HEK293 (cell line): ENCODE results near the gene PDHB.

Experiments
- CTCF ChIA-PET: fragments of 350-600 bp; formaldehyde crosslinking; extraction: SDS; loops from one replicate; lab custom pipeline; 2021; ENCODE audit warnings: antibody characterized with exemption; lab: Yijun Ruan, JAX
- POLR2A ChIA-PET: fragments of 300-600 bp; formaldehyde crosslinking; extraction: SDS; loops from one replicate; lab custom pipeline; 2020; ENCODE audit warnings: antibody characterized with exemption, inconsistent platforms; lab: Yijun Ruan, JAX
- H3K27ac ChIP-seq: fragments of 200-500 bp; sonication (Bioruptor generic); 2 replicates; pipeline ENCODE4 v1.5.1; 2014; ENCODE audit warnings: low read depth, low read length, control low read depth, inconsistent platforms; ENCODE audit errors: extremely low read depth
- H3K36me3 ChIP-seq, 2 experiments: fragments of 200-500 bp in 1 of 2; sonication (Bioruptor generic) in 1 of 2; 1 replicate in 1 of 2; 2 replicates in 1 of 2; pipeline ENCODE4 v1.5.1; 2014 to 2017; ENCODE audit warnings: inconsistent platforms in 2 of 2, low read length in 2 of 2; ENCODE audit not compliant: control insufficient read depth in 2 of 2, insufficient read depth in 1 of 2
- H3K4me1 ChIP-seq: fragments of 200-500 bp; sonication (Bioruptor generic); 2 replicates; pipeline ENCODE4 v1.5.1; 2014; ENCODE audit warnings: mild to moderate bottlenecking, low read length, inconsistent platforms; ENCODE audit not compliant: control insufficient read depth, insufficient read depth
- H3K4me3 ChIP-seq: 2 replicates; pipeline ENCODE4 v1.5.1; 2011; ENCODE audit warnings: low read depth, mild to moderate bottlenecking, control low read depth, low read length, moderate library complexity
- H3K9me3 ChIP-seq: fragments of 200-500 bp; sonication (Bioruptor generic); 2 replicates; pipeline ENCODE4 v1.5.1; 2014; ENCODE audit warnings: low read depth, low read length, inconsistent platforms; ENCODE audit not compliant: control insufficient read depth, insufficient read depth
- ATF2 ChIP-seq: fragments of 450-650 bp; formaldehyde crosslinking; IDR thresholded peaks from 2 replicates; pipeline ENCODE4 v1.5.1; 2016; ENCODE audit warnings: missing biosample characterization, missing genetic modification characterization, low read depth
- BCL11A ChIP-seq: fragments of 450-650 bp; formaldehyde crosslinking; IDR thresholded peaks from 2 replicates; pipeline ENCODE4 v1.5.1; 2016; ENCODE audit warnings: low read depth, missing biosample characterization, missing genetic modification characterization
- BCL11B ChIP-seq: fragments of 450-650 bp; formaldehyde crosslinking; IDR thresholded peaks from 2 replicates; pipeline ENCODE4 v1.5.1; 2016; ENCODE audit warnings: low read depth, missing biosample characterization, missing genetic modification characterization
- MEIS1 ChIP-seq: sonication (generic); formaldehyde crosslinking; IDR thresholded peaks from 2 replicates; pipeline ENCODE4 v1.8.1; 2022; ENCODE audit warnings: missing genetic modification reagents, mild to moderate bottlenecking, borderline replicate concordance
- MZF1 ChIP-seq: fragments of 450-650 bp; formaldehyde crosslinking; IDR thresholded peaks from 2 replicates; pipeline ENCODE4 v1.5.1; 2017; ENCODE audit warnings: missing biosample characterization, missing genetic modification characterization, borderline replicate concordance
- OVOL3 ChIP-seq: fragments of 450-650 bp; formaldehyde crosslinking; IDR thresholded peaks from 2 replicates; pipeline ENCODE4 v1.5.1; 2016; ENCODE audit warnings: missing biosample characterization, missing genetic modification characterization
- ZBTB21 ChIP-seq: fragments of 450-650 bp; formaldehyde crosslinking; IDR thresholded peaks from 2 replicates; pipeline ENCODE4 v1.5.1; 2017; ENCODE audit warnings: missing biosample characterization, missing genetic modification characterization
- ZNF121 ChIP-seq: fragments of 450-650 bp; formaldehyde crosslinking; IDR thresholded peaks from 2 replicates; pipeline ENCODE4 v1.5.1; 2016; ENCODE audit warnings: missing biosample characterization, missing genetic modification characterization
- ZNF138 ChIP-seq: fragments of 450-650 bp; formaldehyde crosslinking; IDR thresholded peaks from 2 replicates; pipeline ENCODE4 v1.5.1; 2016; ENCODE audit warnings: missing biosample characterization, missing genetic modification characterization, borderline replicate concordance
- ZNF146 ChIP-seq: fragments of 450-650 bp; formaldehyde crosslinking; IDR thresholded peaks from 2 replicates; pipeline ENCODE4 v1.5.1; 2016; ENCODE audit warnings: missing biosample characterization, missing genetic modification characterization
- ZNF174 ChIP-seq: fragments of 450-650 bp; formaldehyde crosslinking; IDR thresholded peaks from 2 replicates; pipeline ENCODE4 v1.5.0; 2017; ENCODE audit warnings: missing biosample characterization, mild to moderate bottlenecking, missing genetic modification characterization
- ZNF175 ChIP-seq: fragments of 450-650 bp; formaldehyde crosslinking; IDR thresholded peaks from 2 replicates; pipeline ENCODE4 v1.5.1; 2016; ENCODE audit warnings: missing biosample characterization, missing genetic modification characterization
- ZNF24 ChIP-seq: fragments of 450-650 bp; formaldehyde crosslinking; IDR thresholded peaks from 2 replicates; pipeline ENCODE4 v1.5.1; 2016; ENCODE audit warnings: missing biosample characterization, missing genetic modification characterization
- ZNF274 ChIP-seq, 2 experiments: fragments of 200-500 bp in 1 of 2; fragments of 450-650 bp in 1 of 2; sonication (Bioruptor generic) in 1 of 2; formaldehyde crosslinking in 1 of 2; IDR thresholded peaks; 2 replicates each; pipeline versions ENCODE4 v1.5.1 to v1.6.1; 2014 to 2016; ENCODE audit warnings: borderline replicate concordance in 1 of 2, inconsistent platforms in 1 of 2, low read length in 1 of 2, missing biosample characterization in 1 of 2, missing genetic modification characterization in 1 of 2
- ZNF292 ChIP-seq: fragments of 450-650 bp; formaldehyde crosslinking; IDR thresholded peaks from 2 replicates; pipeline ENCODE4 v1.5.1; 2016; ENCODE audit warnings: low read depth, missing biosample characterization, missing genetic modification characterization, borderline replicate concordance
- ZNF423 ChIP-seq: fragments of 450-650 bp; formaldehyde crosslinking; IDR thresholded peaks from 2 replicates; pipeline ENCODE4 v1.5.1; 2016; ENCODE audit warnings: missing biosample characterization, missing genetic modification characterization
- ZNF501 ChIP-seq: fragments of 450-650 bp; formaldehyde crosslinking; IDR thresholded peaks from 2 replicates; pipeline ENCODE4 v1.5.1; 2016; ENCODE audit warnings: missing biosample characterization, missing genetic modification characterization
- ZNF518A ChIP-seq: fragments of 450-650 bp; formaldehyde crosslinking; conservative IDR thresholded peaks from 2 replicates; pipeline ENCODE4 v1.5.1; 2016; ENCODE audit warnings: low read depth, missing biosample characterization, missing genetic modification characterization
- ZNF580 ChIP-seq: fragments of 450-650 bp; formaldehyde crosslinking; IDR thresholded peaks from 2 replicates; pipeline ENCODE4 v1.5.1; 2016; ENCODE audit warnings: missing biosample characterization, missing genetic modification characterization
- ZNF670 ChIP-seq: fragments of 450-650 bp; formaldehyde crosslinking; IDR thresholded peaks from 2 replicates; pipeline ENCODE4 v1.5.1; 2016; ENCODE audit warnings: missing biosample characterization, missing genetic modification characterization, low read depth
- TF ChIP-seq, protein P1 (sequence below): fragments of 450-650 bp; formaldehyde crosslinking; IDR thresholded peaks from 2 replicates; pipeline ENCODE4; 2016; ENCODE audit warnings: missing biosample characterization, missing genetic modification characterization
- TF ChIP-seq, protein P2 (sequence below): fragments of 450-650 bp; formaldehyde crosslinking; IDR thresholded peaks from 2 replicates; pipeline ENCODE4 v1.5.1; 2016; ENCODE audit warnings: missing biosample characterization, missing genetic modification characterization
- TF ChIP-seq, protein P3 (sequence below): fragments of 450-650 bp; formaldehyde crosslinking; IDR thresholded peaks from 2 replicates; pipeline ENCODE4 v1.5.1; 2016; ENCODE audit warnings: missing biosample characterization, missing genetic modification characterization

The PDHB gene

DNA sequence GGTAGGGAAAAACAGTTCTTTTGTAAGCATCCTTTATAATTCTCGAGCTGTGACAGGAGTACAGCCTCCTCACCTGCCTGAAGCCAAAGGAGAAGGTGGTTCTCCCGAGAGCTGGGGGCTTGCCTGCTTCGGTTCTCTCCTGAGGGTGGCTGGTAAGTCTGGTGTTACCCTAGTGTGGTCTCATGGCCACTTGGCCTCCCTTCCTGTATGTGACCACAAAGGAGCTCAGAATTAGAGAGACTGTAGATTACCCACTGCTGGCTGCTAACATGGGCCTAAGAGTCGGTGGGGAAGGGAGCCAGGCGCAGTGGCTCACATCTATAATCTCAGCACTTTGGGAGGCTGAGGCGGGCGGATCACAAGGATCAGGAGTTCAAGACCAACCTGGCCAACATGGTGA is 12.6 kb downstream of the PDHB start:
- H3K36me3 ChIP-seq: peaks cover 4 to 69% of the 10 kb centered on the region in 2 experiments; a peak in 2 of 3 replicates
- CTCF ChIA-PET: interaction anchor here (0.6 to 0.7 kb wide), 4 partner anchors 9 to 201 kb away, joined by 3 read pairs; no protein-coding TSS in a partner anchor
- TF ChIP-seq ZNF518A (no peak), BCL11A (no peak), ZNF501 (tag by site-specific recombination) (no peak), ZNF423 (tag by site-specific recombination) (no peak), MEIS1 (no peak), BCL11B (tag by site-specific recombination) (no peak), OVOL3 (no peak), ZNF24 (tag by site-specific recombination) (no peak), ZNF274 (IDR thresholded peaks at IDR 0.05; ENCODE audit: low read length) (no peak), ZNF274 (tag by site-specific recombination; IDR thresholded peaks at IDR 0.05; ENCODE audit: borderline replicate concordance) (no peak), ZNF146 (tag by site-specific recombination) (no peak), ZNF138 (tag by site-specific recombination) (no peak)
- TF ChIP-seq, protein P1, sequence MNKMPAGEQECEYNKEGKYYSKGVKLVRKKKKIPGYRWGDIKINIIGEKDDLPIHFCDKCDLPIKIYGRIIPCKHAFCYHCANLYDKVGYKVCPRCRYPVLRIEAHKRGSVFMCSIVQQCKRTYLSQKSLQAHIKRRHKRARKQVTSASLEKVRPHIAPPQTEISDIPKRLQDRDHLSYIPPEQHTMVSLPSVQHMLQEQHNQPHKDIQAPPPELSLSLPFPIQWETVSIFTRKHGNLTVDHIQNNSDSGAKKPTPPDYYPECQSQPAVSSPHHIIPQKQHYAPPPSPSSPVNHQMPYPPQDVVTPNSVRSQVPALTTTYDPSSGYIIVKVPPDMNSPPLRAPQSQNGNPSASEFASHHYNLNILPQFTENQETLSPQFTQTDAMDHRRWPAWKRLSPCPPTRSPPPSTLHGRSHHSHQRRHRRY: no peak
- TF ChIP-seq, protein P2, sequence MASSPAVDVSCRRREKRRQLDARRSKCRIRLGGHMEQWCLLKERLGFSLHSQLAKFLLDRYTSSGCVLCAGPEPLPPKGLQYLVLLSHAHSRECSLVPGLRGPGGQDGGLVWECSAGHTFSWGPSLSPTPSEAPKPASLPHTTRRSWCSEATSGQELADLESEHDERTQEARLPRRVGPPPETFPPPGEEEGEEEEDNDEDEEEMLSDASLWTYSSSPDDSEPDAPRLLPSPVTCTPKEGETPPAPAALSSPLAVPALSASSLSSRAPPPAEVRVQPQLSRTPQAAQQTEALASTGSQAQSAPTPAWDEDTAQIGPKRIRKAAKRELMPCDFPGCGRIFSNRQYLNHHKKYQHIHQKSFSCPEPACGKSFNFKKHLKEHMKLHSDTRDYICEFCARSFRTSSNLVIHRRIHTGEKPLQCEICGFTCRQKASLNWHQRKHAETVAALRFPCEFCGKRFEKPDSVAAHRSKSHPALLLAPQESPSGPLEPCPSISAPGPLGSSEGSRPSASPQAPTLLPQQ (tag by site-specific recombination): no peak
- H3K4me3 ChIP-seq: no peak overlapping the region
- H3K4me1 ChIP-seq: no peaks in the 10 kb centered on the region
- no peaks in the 10 kb centered on the region for H3K9me3 ChIP-seq
- POLR2A ChIA-PET: interaction anchor here (0.5 kb wide), 1 partner anchor 338 kb away, joined by 3 read pairs; no protein-coding TSS in a partner anchor
- no peak overlapping the region for H3K27ac ChIP-seq

DNA sequence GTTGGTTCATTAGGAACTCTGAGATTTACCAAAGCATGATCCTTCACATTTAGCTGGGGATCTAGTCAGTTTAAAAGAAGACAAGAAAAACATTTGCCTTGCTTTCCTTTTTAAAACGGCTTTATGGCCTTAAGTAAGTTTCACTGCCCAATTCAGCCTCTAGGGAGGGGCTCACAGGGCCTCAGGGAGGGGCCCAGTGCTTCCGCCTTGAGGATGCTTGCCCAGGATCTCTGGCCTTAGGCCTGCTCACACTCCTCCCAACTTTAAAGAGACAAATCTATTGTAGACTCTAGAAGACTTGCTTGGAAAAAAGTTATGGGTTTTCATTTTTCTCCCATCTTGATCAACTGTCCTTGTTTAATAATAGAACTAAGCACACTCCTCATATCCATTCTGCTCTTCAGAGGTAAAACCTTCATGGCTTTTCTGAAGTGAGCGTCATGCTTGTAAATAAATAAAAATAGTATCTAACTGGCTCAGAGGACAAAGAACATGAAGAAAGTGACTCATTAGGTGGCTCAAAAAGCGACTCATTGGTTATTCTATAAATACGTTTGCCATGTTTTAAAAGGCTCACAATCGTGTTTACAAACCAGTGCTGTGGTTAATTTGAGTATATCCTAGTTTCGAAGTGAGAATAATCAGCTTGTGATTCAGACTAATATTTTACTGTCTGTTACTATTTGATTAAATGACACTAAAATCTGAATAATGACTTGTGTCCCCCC is 13.7 kb downstream of the PDHB start:
- ChIA-PET POLR2A (no interaction called here), CTCF (interaction anchor here (0.6 to 0.7 kb wide), 2 partner anchors 25 to 114 kb away, joined by 3 to 5 read pairs; no protein-coding TSS in a partner anchor)
- Histone ChIP-seq H3K36me3 (peaks cover 0 to 67% of the 10 kb centered on the region in 2 experiments; a peak in 1 of 3 replicates), H3K4me1 (no peaks in the 10 kb centered on the region), H3K27ac (no peak overlapping the region), H3K4me3 (no peak overlapping the region), H3K9me3 (no peaks in the 10 kb centered on the region)
- TF ChIP-seq ZNF175 (tag by site-specific recombination): no peak
- no peak for TF ChIP-seq ZNF292 (tag by site-specific recombination)
- no peak for TF ChIP-seq ZNF121 (tag by site-specific recombination)
- no peak for TF ChIP-seq ZNF24 (tag by site-specific recombination)
- TF ChIP-seq ATF2: no peak
- TF ChIP-seq ZNF174 (tag by site-specific recombination): no peak
- TF ChIP-seq, protein P3, sequence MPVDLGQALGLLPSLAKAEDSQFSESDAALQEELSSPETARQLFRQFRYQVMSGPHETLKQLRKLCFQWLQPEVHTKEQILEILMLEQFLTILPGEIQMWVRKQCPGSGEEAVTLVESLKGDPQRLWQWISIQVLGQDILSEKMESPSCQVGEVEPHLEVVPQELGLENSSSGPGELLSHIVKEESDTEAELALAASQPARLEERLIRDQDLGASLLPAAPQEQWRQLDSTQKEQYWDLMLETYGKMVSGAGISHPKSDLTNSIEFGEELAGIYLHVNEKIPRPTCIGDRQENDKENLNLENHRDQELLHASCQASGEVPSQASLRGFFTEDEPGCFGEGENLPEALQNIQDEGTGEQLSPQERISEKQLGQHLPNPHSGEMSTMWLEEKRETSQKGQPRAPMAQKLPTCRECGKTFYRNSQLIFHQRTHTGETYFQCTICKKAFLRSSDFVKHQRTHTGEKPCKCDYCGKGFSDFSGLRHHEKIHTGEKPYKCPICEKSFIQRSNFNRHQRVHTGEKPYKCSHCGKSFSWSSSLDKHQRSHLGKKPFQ: no peak
- no peak for TF ChIP-seq ZNF580 (tag by site-specific recombination)
- no peak for TF ChIP-seq ZNF670 (tag by site-specific recombination)
- no peak for TF ChIP-seq ZBTB21 (tag by site-specific recombination)
- no peak for TF ChIP-seq MZF1
